HG03108 (cell line): ENCODE measurements around the gene SPPL2C.
"Not testable (repeated sequence)": the region's sequence is repeated elsewhere in the genome, so short reads cannot be mapped to it uniquely, and the experiment has no call there.

Experiments
- ATAC-seq: cut with Tn5 transposase; IDR thresholded peaks from one replicate; pipeline ENCODE4 v1.9.1; 2021; ENCODE audit warnings: moderate library complexity; ENCODE audit not compliant: unreplicated experiment

The SPPL2C gene

DNA sequence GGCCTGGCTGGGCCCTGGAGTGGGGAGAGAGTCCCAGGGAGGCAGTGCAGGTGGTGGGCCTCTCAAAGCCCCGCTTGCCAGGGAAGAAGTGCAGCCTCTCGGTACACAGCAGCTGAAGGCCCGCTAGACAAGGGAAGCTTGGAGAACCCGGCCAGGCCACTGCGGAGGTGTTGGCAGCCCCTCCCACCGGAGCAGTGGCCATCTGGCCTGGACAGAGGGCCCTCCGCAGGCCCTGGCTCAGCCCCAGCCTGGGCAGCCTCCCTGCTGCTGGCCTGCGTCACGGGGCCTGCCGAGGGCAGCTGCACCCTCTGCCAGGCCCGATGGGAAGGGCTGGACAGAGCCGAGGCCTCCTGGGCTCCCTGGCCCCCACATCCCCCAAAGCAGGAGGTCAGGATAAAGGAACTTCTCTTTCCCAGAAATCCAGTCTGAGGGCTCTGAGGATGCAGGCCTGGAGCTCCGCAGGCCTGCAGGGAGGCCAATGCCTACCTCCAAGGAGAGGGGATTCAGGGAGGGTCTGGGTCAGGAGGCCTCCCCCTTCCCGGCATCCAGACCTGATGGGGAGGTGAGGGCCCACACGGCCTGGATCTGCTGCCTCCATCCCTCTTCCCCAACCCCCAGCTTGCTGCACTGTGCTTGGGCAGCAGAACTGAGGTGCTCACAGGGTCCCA, 4.3 kb downstream of the SPPL2C start:
- ATAC-seq = no peak

- ATAC-seq = no peak
These were observed 4.9 kb downstream of the SPPL2C start for GRCh38 chr17:45849536-45849990.

- ATAC-seq = no peak
These were observed 5.3 kb downstream of the SPPL2C start for GRCh38 chr17:45850011-45850410.

- no peak for ATAC-seq
These were observed 5.8 kb downstream of the SPPL2C start for GRCh38 chr17:45850468-45850867.

- no peak for ATAC-seq
These were observed 6.3 kb downstream of the SPPL2C start for GRCh38 chr17:45851022-45851421.

GRCh38 chr17:45851464-45851863, 6.8 kb downstream of the SPPL2C start:
- no peak for ATAC-seq

GRCh38 chr17:45851873-45852272, 7.2 kb downstream of the SPPL2C start:
- ATAC-seq = no peak

DNA sequence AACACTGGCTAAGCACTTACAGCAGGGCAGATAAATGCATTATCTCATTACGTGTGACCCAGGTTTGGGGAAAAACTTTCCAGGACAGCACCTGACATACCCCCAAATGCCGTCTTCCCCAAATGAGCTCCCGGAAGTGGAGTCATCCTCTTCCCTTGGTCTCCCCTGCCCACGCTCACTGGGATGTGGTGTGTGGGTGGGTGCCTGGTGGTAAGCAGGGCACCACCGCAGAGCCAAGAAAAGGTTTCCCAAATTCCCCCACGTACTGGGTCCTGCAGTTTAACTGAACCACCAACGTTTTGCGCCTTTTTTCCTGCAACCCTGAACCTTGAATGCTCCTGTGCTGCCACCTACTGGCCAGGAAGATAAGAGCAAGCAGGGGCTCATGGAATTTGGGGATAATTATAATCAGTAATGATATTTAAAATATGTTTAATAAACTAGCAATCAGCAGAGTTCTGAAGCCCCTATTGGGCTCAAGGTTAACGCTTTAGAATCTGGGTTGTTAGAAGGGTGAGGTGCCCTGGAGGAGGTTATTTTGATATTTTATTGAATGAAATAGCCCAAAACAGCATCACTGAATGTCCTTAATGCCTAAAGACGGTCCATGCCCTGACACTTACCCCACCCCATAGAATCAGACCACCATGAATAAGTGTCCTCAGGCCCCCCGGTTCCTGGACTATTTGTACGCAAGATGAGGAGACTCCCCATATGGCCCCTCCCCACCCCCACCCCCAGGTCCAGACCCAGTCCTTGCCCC, 8.0 kb downstream of the SPPL2C start:
- no peak for ATAC-seq

DNA sequence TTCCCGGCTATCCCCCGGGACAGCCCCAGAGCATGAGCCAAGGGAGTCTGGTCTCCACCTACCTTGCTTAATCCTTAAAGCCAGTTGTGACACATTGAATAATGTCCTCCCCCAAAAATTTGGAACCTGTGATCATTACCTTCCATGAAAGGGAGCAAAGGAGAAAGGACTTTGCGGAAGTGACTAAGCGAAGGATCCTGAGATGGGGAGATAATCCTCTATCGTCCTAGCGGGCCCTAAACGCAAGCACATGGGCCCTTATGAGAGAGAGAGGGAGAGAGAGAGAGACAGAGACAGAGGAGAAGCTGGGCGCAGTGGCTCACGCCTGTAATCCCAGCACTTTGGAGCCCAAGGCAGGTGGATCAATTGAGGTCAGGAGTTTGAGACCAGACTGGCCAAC, 9.5 kb downstream of the SPPL2C start:
- no peak for ATAC-seq

DNA sequence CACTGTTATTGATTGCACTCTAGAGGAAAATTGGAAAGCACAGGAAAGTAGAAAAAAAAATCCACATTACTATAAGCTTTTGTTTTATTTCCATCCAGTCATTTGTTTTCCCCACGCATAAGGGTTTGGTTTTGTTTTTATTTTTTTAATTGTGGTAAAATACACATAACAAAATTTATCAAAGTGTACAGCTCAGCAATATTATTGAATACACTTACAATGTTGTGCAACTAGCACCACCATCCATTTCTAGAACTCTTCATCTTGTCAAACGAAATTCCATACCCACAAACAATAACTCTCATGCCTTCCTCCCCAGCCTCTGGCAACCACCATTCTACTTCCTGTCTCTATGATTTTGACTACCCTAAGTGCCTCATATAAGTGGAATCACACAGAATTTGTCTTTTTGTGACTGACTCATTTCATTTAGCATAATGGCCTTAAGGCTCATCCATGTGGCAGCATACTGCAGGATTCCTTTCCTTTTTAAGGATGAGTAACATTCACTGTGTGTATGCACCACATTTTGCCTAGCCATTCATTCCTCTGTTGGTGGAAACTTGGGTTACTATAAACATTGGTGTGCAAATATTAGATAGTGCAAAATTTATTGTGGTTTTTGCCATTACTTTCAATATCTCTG, 11.1 kb downstream of the SPPL2C start:
- no peak for ATAC-seq

DNA sequence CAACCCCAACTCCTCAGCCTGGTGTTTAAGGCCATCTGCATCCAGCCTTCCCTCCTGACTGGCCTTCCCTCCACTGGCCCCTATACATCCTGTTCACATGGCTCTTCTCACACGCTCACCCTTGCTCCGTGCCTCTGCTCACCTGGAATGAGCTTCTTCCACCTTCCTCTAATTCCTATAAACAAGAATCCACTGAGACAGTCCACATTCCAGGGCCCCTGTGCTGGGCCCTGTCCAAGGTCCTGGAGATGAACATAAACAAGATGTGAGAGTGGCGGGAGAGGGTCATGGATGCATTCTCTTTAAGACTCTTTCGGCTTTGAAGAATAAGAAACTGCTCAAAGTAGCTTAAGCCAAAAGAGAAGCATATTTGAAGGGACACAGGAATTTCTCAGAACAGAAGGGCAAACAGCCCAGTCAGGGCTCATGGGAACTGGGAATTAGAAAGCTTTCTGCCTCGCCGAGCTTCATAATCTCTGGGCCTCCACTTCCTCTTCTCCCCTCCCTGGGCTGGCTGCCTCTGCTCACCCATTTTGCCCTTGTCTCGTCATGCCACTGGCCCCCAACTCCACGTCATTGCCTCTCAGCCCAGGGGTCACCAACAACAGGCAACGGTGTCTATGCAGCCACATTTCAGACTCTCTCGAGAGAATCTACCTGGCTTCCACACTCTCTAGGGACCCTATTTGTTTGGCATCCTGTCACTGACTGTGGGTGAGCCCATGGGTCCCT, 13.5 kb downstream of the SPPL2C start:
- ATAC-seq = no peak

GRCh38 chr17:45861165-45861564, 16.5 kb downstream of the SPPL2C start:
- no peak for ATAC-seq

- ATAC-seq = not testable (repeated sequence)
These were observed 17.4 kb downstream of the SPPL2C start for GRCh38 chr17:45862127-45862526.

DNA sequence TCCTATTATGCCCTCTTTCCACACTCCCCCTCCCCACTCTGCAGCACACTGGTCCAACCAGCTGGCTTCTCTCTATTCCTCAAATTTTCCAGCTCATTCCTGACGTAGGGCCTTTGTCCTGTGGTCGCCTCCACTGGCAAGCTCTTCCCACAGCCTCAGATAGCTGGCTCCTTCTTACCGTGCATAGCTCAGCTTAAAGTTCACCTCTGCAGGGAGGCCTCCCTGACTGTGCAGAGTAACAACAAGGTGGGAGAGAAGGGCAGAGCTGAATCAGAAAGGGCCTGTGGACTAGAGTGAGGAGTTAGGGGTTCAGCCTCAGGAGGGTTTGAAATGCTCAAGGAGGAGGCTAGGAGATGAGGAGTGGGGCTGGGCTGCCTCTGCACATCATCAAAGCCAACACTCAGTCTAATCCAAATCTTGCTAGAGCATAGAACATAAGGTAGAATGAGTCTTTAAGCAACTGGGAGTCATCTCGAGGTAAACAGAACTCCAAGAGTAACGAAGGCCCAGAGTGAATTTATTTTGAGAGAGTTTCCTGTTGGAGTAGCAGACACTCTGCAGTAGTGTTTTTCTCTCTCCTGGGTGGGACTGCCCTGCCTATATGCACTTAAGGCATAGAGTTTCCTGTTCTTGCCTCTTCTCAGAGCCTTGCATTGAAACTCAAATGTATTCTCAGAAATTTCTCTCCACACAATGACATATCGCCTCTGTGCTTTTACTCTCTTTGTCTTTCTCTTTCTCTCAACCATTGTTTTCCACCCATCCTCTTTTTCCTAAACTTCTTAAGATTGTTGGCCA, 19.4 kb downstream of the SPPL2C start:
- no peak for ATAC-seq

- ATAC-seq = no peak
These were observed 22.5 kb downstream of the SPPL2C start for GRCh38 chr17:45867171-45867570.

DNA sequence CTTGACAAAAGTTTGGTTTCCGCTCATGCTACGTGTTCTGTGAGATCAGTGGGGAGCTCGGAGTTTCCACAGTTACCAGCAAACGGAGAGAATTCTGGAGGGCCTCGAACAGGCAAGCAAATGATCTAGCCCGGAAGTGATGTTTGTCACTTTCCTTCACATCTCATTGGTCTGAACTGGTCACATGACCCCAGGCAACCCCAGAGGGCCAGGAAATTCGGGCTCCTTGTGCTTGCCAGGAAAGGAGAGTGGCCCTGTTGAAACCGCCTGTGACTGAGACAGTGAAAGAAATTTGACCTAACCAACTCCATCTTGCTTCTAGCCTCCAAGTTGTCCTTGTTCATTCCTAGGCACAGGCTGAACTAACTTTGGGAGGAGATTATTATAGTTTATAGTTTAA, 23.0 kb downstream of the SPPL2C start:
- no peak for ATAC-seq

DNA sequence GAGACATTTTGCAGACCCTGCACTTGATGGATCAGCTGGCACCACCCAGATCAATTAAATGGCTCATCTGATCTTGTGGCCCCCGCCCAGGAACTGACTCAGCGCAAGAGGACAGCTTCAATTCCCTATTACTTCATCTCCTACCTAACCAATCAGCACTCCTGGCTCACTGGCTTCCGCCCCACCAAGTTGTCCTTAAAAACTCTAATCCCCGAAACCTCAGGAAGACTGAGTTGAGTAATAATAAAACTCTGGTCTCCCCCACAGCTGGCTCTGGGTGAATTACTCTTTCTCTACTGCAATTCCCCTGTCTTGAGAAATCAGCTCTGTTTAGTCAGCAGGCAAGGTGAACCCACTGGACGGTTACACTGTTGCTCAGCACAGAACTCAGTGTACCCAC, 23.6 kb downstream of the SPPL2C start:
- ATAC-seq = no peak

DNA sequence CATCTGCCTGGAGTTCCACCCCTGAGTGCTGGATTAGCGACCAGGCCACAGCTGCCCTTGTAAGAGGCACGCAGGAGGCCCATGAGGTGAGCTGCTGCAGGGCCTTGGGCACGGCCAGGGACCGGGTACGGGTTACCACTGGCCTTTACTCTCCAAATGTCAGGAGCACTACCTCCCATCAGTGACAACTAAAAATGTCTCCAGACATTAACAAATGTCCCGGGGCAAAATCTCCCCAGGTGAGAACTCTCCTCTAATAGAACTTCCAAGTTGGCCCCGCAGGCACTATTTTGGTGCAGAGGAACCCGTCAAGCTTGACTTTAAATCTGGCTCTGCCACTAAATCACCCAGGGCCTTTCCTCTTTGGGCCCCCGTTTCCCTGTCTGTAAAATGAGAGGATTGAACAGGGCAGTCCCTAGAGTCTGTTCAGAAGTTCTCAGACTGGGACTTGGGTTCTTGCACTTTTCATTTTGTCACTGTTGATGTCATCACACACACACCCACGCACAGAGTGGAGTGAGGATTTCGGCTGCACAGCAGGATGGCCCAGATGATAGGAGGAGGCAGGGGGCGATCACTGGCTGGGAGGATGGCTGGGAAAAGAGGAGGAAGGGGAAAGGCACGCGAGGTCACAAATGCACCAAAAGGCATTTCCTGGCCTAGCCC, 25.1 kb downstream of the SPPL2C start:
- no peak for ATAC-seq

- no peak for ATAC-seq
These were observed 25.8 kb downstream of the SPPL2C start for GRCh38 chr17:45870342-45870974.

DNA sequence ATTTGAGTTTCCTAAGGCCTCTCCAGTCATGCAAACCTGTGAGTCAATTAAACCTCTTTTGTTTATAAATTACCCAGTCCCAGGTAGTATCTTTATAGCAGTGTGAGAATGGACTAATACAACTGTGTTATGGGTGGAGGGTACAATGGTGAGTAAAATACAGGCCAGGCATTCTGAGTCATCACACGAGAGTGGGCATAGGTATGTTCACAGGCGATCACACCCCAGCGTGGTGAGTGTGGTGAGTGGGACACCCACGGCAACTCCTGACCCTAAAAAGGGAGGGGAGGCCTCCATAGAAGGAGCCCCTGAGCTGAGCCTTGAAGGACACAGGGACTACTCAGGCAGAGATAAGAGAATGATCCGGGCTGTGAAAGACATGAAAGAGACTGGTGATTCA, 27.0 kb downstream of the SPPL2C start:
- ATAC-seq = no peak
